Adrenal gland (tissue), 5 donors: ENCODE data around the gene ZBTB4.
"Not testable (repeated sequence)": the region's sequence is repeated elsewhere in the genome, so short reads cannot be mapped to it uniquely, and the experiment has no call there.

Experiments used
- POLR2A ChIP-seq, 2 donors: fragments of 450-650 bp; IDR thresholded peaks; one replicate each; pipeline ENCODE4 v1.6.1; 2017; ENCODE audit warnings: antibody characterized with exemption in 2 of 2, mild to moderate bottlenecking in 2 of 2, moderate library complexity in 1 of 2
- TF ChIP-seq, protein P1 (sequence below), 6 experiments: fragments of 450-650 bp in 4 of 6; fragments of 200-600 bp in 2 of 6; sonication (generic) in 1 of 6; IDR thresholded peaks; 1 replicate in 5 of 6; 2 replicates in 1 of 6; pipeline versions ENCODE4 v1.5.1 to v1.8.0; 2016 to 2021; ENCODE audit warnings: antibody characterized with exemption in 6 of 6, mild to moderate bottlenecking in 2 of 6, moderate library complexity in 1 of 6
- donor health status: DM: no; HTN: no; CAD: no.

GRCh38 chr17:7482742-7483088 is 3.3 kb upstream of the ZBTB4 start:
- TF ChIP-seq, protein P1, sequence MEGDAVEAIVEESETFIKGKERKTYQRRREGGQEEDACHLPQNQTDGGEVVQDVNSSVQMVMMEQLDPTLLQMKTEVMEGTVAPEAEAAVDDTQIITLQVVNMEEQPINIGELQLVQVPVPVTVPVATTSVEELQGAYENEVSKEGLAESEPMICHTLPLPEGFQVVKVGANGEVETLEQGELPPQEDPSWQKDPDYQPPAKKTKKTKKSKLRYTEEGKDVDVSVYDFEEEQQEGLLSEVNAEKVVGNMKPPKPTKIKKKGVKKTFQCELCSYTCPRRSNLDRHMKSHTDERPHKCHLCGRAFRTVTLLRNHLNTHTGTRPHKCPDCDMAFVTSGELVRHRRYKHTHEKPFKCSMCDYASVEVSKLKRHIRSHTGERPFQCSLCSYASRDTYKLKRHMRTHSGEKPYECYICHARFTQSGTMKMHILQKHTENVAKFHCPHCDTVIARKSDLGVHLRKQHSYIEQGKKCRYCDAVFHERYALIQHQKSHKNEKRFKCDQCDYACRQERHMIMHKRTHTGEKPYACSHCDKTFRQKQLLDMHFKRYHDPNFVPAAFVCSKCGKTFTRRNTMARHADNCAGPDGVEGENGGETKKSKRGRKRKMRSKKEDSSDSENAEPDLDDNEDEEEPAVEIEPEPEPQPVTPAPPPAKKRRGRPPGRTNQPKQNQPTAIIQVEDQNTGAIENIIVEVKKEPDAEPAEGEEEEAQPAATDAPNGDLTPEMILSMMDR (IDR thresholded peaks at IDR 0.05), result not testable (repeated sequence)
- not testable (repeated sequence) for TF ChIP-seq POLR2A (IDR thresholded peaks at IDR 0.05)
